Posterior vena cava (tissue), 2 donors: ENCODE results near the gene MCAM. TPM values are rescaled to one million over a fixed set of nuclear protein-coding genes. Genes with fewer than 3 reads are reported as not detected.
A peak's percentile ranks its signal among the peaks of the same experiment; 100 is the strongest.

ENCODE experiments used
- DNase-seq: peaks from one replicate; pipeline ENCODE4 v3.0.0-alpha.2; 2020; ENCODE audit warnings: low spot score
- intact Hi-C, 2 donors: fragments of 100-400 bp; cut with DNase I; formaldehyde crosslinking; loops; one replicate each; pipeline versions ENCODE4 v1.14.1 to v1.14.2; 2022 to 2023
- total RNA-seq, 2 donors: library from RNA; stranded (reverse); fragmentation: NEBNext Ultra II Directional; extraction: Animal tissue kit (Norgen Biotek cat#: 25700); gene quantifications; one replicate each; pipeline ENCODE4 v1.2.1, GENCODE V29; 2021
- donor health status: DM: yes; HTN: yes; CAD: no.
- donor health status: DM: yes; HTN: yes; CAD: no.

Gene MCAM
- total RNA-seq, 2 donors from 2014 or later = 528 to 559 TPM

DNA sequence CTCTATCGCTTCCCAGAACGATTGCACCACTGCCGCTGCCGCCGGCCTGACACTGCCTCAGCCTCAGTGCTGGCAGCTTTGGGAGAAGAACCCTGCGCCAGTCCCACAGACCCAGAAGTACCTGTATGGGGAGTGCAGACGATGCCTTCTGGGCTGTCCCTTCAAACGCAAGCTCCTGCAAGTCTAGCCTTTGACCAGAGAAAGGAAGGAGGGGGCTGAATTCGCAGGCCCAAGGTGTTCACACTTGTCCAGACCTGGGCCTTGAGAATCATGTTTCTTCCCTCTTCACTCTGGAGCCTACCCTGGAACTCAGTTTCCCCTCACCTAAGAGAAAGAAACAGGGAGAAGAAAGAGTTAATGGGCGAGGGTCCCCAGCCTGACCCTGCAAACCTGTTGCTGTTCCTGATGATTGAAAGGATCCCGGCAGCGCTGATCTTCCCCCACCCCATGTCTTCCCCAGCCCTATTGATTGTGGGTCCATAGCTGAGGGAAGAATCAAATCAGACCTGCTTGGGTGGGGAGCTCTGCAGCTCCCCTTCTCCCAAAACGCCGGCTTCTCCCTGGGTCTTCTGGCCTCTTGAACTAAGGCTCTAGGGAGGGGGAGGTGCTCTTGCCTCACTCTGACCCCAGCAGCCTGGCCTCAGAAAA, 786 bp upstream of the MCAM start:
- intact Hi-C loops = no loop called here
- DNase-seq = peak; percentile 38

DNA sequence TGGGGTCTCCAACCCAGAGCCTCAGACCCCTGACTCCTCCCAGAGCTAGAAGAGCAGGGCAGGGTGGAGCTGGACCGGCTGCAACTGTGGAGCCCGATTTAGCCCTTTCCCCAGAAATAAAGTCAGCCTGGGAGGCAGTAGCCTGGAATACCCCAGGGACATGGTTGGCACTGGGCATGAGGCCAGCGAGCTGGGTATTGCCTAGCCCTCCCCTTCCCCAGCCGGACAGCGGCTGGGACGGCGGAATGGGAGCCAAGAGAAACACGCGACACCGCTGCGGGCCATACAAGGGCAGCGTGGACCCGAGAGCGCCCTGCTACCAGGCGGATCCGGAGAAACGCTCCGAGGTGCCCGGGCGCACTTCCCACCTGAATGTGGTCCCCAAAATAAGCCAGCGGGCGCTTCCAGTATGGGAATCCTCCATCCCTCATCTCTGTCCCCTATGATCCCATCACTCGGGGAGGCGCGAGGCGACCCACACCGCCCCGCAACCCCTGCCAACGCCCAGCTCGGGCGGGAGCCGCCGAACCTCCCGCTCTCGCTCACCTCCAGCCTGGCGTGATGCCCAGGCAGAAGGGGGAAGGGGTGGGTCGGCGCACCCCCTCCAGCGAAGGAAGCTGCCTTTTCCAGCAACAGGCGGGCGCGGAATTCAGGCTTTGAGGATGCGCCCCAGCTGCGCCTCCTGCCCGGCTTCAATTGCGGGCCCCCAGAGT, 758 bp downstream of the MCAM start:
- DNase-seq = peak; percentile 84
- intact Hi-C loops = no loop called here

DNA sequence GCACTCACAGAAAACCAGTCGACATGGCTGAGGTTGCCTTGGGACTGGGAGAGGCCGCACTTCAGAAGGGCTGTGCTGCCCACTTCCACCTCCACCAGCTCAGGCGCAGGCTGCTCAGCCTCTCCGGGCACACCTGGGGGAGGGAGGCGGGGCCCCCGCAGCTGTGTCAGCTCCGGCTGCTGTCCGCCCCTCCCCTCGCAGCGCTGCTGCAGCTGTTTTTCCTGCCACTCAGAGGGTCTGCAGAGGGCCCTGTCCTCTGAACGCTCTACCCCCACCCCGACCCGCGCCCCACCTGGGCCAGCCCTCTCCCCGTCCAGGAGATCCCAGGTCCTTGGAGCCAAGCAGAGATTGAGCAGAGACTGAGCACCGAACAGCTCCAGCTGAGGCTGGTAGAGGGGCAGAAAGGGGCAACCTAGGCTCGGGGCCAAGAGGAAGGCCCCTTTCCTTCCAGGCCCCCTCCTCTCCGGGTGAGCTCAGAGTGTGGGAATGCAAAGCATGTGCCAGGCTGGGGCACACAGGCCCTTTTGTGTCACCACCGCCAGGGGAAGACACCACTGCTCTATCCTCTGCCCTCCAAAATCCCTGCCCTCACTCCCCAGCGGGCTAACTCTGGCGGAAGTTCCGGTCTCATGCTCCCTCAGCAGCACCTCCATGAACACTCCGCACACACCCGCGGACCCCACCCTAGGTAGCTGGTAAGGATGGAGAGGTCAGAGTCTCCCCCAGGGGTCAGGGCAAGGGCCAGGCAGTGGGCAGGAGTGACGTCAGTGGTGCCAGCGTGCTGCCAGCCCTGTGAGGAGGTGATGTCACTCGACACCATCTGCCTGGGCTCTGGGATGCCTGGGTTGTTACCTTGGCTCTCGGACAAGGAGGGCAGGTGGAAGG, 1.6 kb downstream of the MCAM start:
- intact Hi-C loops = no loop called here
- DNase-seq = no peak

DNA sequence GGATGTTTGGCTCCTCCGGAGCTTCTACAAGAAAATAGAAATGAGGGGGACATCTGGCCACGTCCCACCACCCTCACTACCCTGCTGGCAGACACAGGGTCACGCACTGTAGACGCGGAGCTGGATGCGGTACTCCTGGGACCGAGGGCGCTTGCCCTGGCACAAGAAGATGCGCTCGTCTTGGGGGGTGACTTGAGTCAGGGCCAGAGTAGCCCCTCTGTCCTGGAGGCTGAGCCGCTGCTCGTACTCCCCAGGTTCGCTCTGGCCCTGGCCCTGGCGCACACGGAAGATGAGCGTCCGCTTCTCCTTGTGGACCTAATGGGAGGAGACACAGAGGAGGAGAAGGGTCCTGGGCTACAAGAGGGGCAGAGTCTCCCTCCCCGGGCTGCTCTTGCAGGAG, 2.2 kb downstream of the MCAM start:
- DNase-seq = no peak
- intact Hi-C loops = no loop called here

DNA sequence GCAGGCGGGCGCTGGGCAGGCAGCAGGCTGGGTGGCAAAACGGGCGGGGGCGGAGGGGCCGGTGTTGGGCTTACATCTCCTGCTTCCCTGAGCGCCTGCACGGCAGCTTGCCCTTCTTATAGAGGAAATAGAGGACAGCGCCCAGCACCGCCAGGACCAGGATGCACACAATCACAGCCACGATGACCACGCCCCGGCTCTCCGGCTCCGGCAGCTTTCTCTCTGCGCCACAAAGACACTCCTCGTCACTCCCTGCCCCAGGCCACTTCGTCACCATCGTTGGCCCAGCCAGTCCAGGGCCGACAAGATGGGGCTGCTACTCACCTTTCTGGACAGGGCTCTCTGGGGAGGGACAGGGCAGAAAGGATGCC, 6.3 kb downstream of the MCAM start:
- DNase-seq = no peak
- intact Hi-C loops = no loop called here

DNA sequence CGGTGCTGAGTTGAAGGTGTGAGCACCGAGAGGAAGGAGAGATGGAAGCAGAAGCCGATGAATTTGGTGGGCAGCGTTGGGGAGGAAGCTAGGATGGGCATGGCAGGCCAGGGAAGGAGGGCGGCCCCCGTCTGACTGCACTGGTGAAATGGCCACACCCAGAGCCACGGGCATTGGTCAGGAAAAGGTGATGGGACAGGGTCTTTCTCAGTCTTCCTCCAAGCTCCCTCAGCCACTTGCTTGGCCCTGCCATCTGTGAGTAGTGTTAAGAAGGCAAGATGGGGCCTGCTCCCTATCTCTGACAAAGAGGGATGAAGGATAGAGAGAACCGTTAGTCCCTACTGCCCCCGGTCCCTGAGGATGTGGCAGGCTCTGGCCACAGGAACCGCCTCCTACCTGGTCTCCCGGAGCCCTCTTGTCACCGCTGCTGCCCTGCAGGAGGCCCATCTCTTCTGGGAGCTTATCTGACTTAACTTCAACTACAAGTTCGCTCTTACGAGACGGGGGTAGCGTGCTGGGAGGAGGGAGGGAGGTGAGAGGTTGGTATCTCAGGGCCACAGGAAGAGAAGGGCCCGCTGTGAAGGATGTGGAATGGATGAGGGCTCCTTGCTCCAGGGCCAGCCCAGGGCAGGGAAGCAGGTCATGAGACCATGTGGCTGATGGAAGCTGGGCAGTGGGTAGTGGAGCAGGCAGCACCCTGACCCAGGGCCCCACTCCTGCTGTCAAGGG, 6.8 kb downstream of the MCAM start:
- DNase-seq = no peak
- intact Hi-C loops = no loop called here

DNA sequence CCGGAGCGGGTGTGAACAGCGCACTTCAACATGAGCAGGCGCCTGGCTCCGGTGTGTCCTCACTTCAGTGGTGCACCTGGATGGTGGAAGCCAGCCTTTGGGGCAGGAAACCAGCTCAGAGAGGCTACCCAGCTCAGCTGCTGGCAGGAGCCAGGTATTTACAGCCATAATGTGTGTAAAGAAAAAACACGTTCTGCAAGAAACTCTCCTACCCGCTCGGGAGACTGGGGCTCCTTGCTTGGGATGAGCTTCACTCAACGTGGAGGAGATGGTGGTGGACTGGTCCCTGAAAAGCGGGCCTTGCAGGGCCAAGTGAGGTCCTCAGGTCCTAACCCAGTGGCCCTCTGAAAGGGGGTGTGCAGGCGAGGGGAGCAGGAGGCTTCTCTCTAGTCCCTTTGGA, 7.5 kb downstream of the MCAM start:
- no peak for DNase-seq
- intact Hi-C loops = no loop called here

DNA sequence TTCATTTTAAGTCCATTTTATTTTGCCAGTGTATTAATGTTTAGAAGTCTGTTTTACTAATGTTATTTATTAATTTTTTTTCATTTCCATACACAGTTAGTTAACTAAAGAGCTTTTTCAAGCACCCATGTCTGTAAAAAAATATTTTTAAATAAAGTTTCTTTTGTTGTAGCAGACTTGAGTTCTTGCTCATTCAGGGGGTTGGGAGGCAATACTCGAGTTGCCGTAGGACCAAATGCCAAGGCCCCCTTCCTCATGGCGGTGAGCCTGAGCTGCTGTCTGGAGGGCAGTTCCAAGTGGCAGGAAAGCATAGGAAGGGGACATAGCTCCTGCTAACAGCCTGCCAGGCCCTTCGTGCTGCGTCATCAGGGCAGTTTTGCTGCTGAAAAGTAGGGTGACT, 9.0 kb downstream of the MCAM start:
- DNase-seq = no peak
- intact Hi-C loops = no loop called here

DNA sequence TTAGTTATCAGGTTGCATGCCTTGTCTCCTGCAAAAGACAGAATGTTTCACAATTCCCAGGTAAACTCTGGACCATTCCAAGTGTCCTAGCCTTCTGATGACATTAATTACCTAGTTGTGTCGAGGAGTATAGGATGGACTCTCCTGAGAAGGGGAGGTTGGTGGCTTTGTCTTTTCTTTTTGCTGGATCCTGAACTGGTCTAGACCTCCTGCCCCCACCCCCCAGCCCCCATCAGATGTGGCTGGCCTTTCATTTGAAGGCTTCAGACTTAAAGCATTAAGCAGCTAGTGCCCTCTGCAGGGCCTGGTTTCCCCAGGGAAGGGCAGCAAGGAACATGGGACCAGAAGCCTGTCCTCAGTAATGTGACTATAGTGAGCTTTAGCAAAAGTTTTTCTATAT, 9.7 kb downstream of the MCAM start:
- intact Hi-C loops = no loop called here

DNA sequence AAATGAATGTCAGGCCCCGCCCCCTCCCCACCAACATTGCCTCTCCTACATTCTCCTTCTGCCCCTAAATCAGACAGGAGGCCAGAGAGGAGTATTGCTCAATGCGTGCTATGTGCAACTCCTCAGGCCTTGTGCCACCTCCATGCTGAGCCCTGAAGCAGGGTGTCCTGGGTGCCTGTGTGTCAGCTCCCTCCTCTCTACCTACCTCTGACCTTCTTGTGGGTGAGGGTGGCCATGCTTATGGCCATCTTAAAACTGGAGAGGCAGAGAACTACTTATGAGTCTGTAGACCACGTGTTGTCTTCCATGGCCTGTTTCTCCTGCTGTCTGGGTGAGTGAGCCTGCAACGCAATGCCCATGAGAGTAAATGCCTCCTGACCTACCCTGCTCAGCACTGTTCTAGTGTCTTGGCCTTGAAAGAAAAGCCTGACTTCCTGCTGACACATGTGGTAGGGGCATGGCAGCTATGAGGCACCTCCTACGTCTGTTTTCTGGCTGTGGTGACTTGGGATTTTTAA, 10.5 kb downstream of the MCAM start:
- intact Hi-C loops = no loop called here

More for the DNA sequence above, 9.7 kb downstream of the MCAM start:
- DNase-seq = no peak

DNA sequence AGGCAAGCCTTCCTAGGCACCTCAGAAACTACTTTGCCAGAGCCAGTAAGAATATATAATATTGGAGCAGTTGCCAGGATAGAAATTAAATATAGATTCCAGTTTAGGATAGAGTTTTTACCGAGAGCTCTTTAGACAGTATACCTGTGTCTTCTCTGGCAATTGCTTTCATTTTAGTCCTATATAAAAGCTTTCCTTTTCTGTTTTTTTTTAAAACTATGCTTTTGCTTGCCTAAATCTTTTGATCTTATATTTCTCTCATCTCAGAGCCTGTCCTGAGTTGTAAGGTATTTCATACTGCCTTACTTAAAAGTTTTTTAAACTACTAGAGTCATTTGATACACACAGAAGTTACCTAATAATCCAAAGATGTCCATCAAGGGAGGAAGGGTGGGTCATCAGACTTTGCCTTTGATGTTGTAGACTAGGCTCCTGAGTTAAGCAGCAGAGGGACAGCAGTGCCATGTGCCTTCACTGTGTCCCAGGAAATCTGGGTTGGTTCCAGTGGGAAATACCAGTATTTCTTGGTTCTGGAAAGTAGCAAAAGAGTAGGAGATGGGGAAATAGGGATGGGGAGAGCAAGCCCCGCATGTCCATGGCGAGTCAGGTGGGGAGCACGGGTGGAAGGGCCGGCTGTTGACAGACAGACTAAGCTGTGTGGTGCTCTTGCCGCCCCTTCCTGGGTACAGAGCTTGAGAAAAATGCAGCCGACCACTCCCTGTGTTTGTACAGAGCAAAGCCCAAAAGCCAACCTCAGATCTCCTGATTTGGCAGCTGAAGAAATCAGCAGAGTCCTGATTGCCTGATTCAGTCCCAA, 11.2 kb downstream of the MCAM start:
- no peak for DNase-seq
- intact Hi-C loops = no loop called here

More for the DNA sequence above, 10.5 kb downstream of the MCAM start:
- DNase-seq = no peak

DNA sequence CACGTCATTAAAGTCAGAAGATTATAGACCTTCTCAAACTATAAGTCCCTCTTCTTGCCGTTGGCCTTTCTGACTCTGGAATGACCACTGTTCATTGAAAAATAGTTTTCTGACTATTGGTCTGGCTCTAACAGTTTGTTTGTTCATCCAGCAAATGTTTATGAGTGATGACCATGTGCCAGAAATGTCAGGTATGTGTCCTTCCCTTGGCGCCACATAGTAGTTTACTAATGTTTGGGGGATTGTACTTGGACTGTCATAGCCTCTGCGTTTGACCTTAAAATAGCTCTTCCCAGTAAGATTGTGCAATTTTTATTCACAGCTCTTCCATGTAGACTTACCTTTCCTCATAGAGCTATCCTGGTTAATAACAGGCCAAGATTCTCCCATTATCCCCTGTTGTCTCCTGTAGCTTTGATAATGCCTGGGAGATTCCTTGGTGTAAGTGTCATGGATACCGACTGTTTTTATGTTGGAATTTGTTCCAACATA, 13.7 kb downstream of the MCAM start:
- no peak for DNase-seq
- intact Hi-C loops = no loop called here

DNA sequence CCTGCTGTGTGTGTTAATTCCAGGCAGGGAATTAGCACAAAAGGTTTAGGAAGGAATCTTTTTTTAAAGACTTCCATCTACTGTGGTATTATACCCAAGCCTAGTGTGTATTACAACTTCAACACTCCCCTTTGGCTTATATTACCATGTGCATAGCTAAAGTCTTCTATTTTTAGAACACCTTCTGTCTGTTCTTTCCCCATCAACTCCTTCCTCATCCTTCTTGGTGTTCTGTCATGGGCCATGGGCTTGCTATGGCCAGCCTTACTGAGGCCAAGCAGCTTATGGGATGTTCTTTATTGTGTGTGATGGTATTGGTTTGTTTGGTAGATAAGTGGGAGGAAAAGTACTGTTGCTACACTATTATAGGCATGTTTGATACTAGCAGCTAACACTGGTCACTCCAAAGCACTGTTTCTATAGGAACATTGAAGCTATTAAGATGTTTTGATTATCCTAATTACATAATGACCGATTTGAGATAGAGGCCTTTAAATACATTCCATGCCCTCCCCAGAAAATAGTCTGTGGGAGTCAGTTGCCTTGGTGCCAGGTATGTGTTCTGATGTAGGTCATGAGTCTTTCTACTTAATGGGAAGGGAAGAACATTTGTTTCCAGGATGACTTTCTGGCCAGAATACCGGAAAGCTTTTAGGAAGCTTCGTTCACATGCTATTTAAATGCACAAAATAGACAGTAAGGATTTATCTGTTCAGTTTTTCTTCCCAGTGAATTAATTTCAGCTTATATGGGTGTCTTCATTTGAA, 16.5 kb downstream of the MCAM start:
- intact Hi-C loops = no loop called here
- no peak for DNase-seq

DNA sequence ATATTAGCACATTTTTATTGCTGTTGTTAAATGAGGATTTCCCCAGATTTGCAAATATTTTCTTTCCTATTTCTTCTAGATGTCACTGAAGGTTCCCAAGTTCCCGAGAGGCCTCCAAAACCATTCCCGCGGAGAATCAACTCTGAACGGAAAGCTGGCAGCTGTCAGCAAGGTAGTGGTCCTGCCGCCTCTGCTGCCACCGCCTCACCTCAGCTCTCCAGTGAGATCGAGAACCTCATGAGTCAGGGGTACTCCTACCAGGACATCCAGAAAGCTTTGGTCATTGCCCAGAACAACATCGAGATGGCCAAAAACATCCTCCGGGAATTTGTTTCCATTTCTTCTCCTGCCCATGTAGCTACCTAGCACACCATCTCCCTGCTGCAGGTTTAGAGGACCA, 17.5 kb downstream of the MCAM start:
- DNase-seq = no peak
- intact Hi-C loops = no loop called here

DNA sequence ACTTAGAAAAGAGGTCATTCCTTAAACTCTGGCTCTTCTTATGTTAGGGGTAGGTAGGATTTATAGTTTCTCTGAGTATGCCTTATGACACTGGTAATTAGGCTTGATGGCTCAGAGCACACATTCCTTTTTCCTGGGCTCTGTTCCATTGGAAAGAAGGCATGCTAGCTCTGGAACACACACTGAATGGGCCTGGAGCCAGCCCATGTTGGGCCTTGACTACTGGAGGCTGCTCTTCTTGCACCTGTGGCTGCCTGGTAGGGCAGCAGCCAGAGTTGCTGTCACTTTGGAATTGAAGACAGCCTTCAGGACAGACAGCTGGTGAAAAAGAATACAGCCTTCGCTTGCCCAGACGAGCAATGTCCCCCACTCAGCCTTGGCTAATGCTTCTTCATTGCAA, 18.2 kb downstream of the MCAM start:
- intact Hi-C loops = loop anchor here in 1 of 2 donors (1.0 kb wide), 1 partner anchor 13 kb away; no protein-coding TSS in a partner anchor
- DNase-seq = no peak

DNA sequence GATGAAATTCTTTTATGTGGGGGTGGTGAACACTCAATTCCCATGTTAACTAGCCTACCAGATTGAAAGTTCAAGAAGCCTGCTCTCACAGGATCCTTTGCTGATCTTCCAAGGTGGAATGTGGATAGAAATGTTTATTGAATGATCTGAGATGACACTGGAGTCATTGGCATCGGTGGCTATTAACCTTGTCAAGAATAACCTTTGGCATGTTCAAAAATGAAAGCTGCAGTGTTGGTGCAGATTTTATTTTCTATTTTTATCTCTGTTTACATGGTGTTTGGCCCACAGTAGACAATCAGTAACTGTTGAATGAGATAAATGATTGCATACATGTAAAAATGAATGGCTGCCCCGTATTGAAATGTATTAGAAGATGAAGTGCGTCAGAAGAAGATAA, 19.0 kb downstream of the MCAM start:
- intact Hi-C loops = loop anchor here in 1 of 2 donors (1.0 kb wide), 1 partner anchor 13 kb away; no protein-coding TSS in a partner anchor

DNA sequence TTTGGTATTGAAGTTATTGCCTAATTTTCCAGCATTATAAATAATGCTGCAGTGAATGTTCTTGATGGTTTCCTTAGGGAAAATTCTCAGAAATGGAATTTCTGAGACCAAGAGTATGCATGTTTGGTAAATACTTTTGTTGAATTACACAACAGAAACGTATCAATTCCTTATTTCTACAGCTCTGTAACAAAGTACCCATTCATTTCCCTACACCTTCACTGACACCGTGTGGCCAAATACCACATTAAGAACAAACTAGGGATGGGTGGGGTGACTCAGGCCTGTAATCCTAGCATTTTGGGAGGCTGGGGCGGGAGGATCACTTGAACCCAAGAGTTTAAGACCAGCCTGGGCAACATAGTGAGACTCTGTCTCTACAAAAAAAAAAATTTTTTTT, 21.8 kb downstream of the MCAM start:
- intact Hi-C loops = no loop called here
- no peak for DNase-seq

More for the DNA sequence above, 19.0 kb downstream of the MCAM start:
- DNase-seq = no peak

DNA sequence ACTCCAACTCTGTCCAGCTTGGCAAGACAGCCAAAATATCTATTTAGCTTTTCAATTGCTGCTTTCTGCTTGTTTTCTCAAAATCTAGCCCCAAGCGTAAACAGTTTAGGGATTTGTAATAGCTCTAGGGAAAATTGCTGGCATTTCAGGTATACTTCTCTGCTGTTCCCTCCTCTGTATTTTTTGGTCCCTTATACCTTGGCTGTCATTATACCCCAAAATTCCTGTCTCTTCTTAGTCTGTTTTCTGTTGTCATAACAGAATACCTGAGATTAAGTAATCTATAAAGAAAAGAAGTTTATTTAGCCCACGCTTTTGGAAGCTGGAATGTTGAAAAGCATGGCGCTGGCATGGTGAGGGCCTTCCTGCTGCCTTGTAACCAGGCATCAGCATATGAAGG, 23.5 kb downstream of the MCAM start:
- no peak for DNase-seq
- intact Hi-C loops = no loop called here
